PC-9 (cell line): ENCODE data around the gene FUZ.

Experiments used
- CTCF ChIP-seq: fragments of 200-600 bp; sonication (generic); conservative IDR thresholded peaks from 2 replicates; pipeline ENCODE4 v1.6.1; 2017; ENCODE audit warnings: mixed run types, antibody characterized with exemption, mild to moderate bottlenecking, moderate library complexity
- EZH2 ChIP-seq: fragments of 200-600 bp; sonication (generic); IDR thresholded peaks from 2 replicates; pipeline ENCODE4 v1.8.0; 2017; ENCODE audit warnings: antibody characterized with exemption, low read depth

- TF ChIP-seq CTCF: no peak
- TF ChIP-seq EZH2: no peak
These were observed 39.3 kb downstream of the FUZ start for GRCh38 chr19:49773663-49774350.
